RWPE2 (cell line): ENCODE results near the gene VTI1A.
"Not testable (repeated sequence)": the region's sequence is repeated elsewhere in the genome, so short reads cannot be mapped to it uniquely, and the experiment has no call there.

Source experiments
- ATAC-seq: fragments of 200-7000 bp; cut with Tn5 transposase; 3 replicates; pipeline ENCODE4 v1.9.1; 2021; ENCODE audit warnings: low read depth
- DNase-seq: peaks from one replicate; pipeline ENCODE4 v3.0.0-alpha.2; 2020; ENCODE audit warnings: low spot score
- H3K27ac ChIP-seq: fragments of 450-650 bp; 2 replicates; pipeline ENCODE4 v1.5.1; 2017; ENCODE audit warnings: mild to moderate bottlenecking; ENCODE audit not compliant: poor library complexity, severe bottlenecking
- H3K27me3 ChIP-seq: fragments of 250-450 bp; sonication (Bioruptor Pico); 2 replicates; pipeline ENCODE4 v1.5.1; 2021; ENCODE audit warnings: mild to moderate bottlenecking, moderate library complexity; ENCODE audit not compliant: insufficient read depth, poor library complexity, severe bottlenecking
- H3K36me3 ChIP-seq: fragments of 250-450 bp; sonication (Bioruptor Pico); 2 replicates; pipeline ENCODE4 v1.5.1; 2020; ENCODE audit warnings: low read depth, mild to moderate bottlenecking, moderate library complexity
- H3K4me1 ChIP-seq: fragments of 250-450 bp; sonication (Bioruptor Pico); 2 replicates; pipeline ENCODE4 v1.5.1; 2021; ENCODE audit warnings: mild to moderate bottlenecking, moderate library complexity; ENCODE audit not compliant: insufficient read depth, poor library complexity, severe bottlenecking
- H3K4me3 ChIP-seq: fragments of 250-450 bp; sonication (Bioruptor Pico); 2 replicates; pipeline ENCODE4 v1.5.1; 2021; ENCODE audit warnings: mild to moderate bottlenecking, moderate library complexity; ENCODE audit not compliant: severe bottlenecking
- H3K9me3 ChIP-seq: fragments of 250-450 bp; sonication (Bioruptor Pico); 2 replicates; pipeline ENCODE4 v1.5.1; 2021; ENCODE audit warnings: mild to moderate bottlenecking, moderate library complexity; ENCODE audit not compliant: severe bottlenecking
- TF ChIP-seq, protein P1 (sequence below): fragments of 450-650 bp; IDR thresholded peaks from one replicate; pipeline ENCODE4 v1.5.1; 2017; ENCODE audit warnings: mild to moderate bottlenecking, moderate library complexity; ENCODE audit not compliant: poor library complexity, severe bottlenecking

The VTI1A gene

DNA sequence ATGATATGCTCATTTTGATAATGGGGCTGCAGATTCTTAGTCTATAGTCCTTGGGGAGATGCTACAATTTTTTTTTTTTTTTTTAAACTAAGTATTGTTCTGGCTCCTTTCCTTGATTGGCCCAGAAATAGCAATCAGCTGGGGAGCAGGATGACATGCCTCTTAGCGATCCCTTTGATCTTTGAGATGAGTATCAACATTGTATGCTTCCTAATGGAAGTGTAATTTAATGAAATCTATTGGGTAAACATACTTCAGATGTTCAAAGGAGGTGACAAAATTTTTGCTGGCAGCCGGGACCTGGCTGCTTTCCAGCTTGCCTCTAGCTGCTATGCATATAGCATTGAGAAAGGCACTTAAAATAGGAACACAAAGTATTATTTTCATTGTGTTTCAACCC lies 43.5 kb downstream of the VTI1A start:
- H3K4me1 ChIP-seq, result no peaks in the 10 kb centered on the region
- ATAC-seq (no peak), DNase-seq (no peak)
- TF ChIP-seq, protein P1, sequence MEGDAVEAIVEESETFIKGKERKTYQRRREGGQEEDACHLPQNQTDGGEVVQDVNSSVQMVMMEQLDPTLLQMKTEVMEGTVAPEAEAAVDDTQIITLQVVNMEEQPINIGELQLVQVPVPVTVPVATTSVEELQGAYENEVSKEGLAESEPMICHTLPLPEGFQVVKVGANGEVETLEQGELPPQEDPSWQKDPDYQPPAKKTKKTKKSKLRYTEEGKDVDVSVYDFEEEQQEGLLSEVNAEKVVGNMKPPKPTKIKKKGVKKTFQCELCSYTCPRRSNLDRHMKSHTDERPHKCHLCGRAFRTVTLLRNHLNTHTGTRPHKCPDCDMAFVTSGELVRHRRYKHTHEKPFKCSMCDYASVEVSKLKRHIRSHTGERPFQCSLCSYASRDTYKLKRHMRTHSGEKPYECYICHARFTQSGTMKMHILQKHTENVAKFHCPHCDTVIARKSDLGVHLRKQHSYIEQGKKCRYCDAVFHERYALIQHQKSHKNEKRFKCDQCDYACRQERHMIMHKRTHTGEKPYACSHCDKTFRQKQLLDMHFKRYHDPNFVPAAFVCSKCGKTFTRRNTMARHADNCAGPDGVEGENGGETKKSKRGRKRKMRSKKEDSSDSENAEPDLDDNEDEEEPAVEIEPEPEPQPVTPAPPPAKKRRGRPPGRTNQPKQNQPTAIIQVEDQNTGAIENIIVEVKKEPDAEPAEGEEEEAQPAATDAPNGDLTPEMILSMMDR, result no peak
- no peak overlapping the region for H3K4me3 ChIP-seq
- H3K27ac ChIP-seq, result no peak overlapping the region
- H3K9me3 ChIP-seq, result no peaks in the 10 kb centered on the region
- no peaks in the 10 kb centered on the region for H3K36me3 ChIP-seq
- no peaks in the 10 kb centered on the region for H3K27me3 ChIP-seq

DNA sequence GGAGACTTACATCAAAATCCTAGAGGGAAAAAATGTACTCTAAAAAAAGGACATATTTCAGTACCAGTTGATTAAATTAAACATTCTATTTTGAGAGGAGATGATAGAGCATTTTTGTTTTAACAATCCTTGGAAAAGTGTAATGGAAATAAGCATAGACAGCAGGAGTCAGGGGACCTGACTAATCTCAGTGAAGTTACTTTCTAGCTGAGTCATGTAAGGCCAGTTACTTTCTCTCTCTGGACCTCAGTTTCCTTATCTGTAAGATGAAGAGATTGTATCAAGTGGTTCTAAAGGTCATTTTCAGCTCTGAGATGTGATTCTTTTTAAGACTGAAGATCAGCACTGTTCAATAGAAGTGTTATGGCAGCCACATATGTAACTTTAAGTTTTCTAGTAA lies 44.1 kb downstream of the VTI1A start:
- TF ChIP-seq, protein P1, result no peak
- H3K4me1 ChIP-seq, result no peaks in the 10 kb centered on the region
- H3K27me3 ChIP-seq, result no peaks in the 10 kb centered on the region
- no peak for ATAC-seq
- no peak overlapping the region for H3K4me3 ChIP-seq
- no peaks in the 10 kb centered on the region for H3K9me3 ChIP-seq
- DNase-seq, result no peak
- H3K27ac ChIP-seq, result no peak overlapping the region
- no peaks in the 10 kb centered on the region for H3K36me3 ChIP-seq

DNA sequence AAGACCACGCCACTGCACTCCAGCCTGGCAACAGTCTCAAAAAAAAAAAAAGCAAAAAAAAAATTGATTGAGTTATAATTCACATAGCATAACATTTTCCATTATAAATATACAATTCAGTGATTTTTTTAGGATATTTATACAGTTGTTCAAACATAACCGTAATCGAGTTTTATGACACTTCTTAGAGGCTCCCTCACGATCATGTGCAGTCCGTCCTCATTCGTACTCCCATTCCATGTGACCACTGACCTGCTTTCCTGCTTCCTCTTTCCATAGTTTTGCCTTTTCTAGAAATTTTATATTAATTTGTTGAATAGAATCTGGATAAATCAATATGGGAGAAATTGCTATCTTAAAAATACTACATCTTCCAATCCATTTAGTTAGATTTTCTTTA lies 45.7 kb downstream of the VTI1A start:
- no peaks in the 10 kb centered on the region for H3K9me3 ChIP-seq
- H3K4me1 ChIP-seq, result no peaks in the 10 kb centered on the region
- no peak overlapping the region for H3K27ac ChIP-seq
- no peaks in the 10 kb centered on the region for H3K36me3 ChIP-seq
- TF ChIP-seq, protein P1, result no peak
- no peaks in the 10 kb centered on the region for H3K27me3 ChIP-seq
- no peak for ATAC-seq
- H3K4me3 ChIP-seq, result no peak overlapping the region
- no peak for DNase-seq

DNA sequence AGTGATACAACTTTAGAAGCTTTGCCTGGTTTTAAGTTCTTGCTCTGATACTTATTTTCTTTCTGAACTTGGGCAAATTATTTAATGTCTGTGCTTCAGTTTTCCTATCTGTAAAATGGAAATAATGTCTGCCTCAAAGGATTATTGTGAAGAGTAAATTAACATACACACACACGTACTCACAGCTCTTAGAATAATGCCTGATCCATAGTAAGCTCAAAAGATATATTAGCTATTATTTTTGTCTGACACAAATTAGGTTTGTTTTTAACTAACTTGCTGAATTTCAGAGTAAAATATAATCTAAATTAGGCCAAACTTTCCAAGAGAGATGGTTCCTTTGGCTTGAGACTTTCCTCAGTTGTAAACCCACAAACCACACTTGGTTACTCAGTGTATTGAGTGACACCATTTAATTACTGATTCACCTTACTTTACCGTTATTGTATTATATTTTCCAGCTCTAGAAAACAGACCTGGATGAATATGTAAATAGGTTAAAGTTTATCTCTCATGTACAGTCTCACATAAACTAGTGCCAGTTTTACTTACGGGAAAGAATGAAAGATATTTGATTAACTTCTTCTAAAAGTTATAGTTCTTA lies 50.4 kb downstream of the VTI1A start:
- H3K36me3 ChIP-seq, result no peaks in the 10 kb centered on the region
- no peak overlapping the region for H3K4me3 ChIP-seq
- H3K27ac ChIP-seq, result no peak overlapping the region
- ATAC-seq, result no peak
- H3K9me3 ChIP-seq, result no peaks in the 10 kb centered on the region
- no peak for DNase-seq
- TF ChIP-seq, protein P1, result no peak
- H3K4me1 ChIP-seq, result no peaks in the 10 kb centered on the region
- no peaks in the 10 kb centered on the region for H3K27me3 ChIP-seq

DNA sequence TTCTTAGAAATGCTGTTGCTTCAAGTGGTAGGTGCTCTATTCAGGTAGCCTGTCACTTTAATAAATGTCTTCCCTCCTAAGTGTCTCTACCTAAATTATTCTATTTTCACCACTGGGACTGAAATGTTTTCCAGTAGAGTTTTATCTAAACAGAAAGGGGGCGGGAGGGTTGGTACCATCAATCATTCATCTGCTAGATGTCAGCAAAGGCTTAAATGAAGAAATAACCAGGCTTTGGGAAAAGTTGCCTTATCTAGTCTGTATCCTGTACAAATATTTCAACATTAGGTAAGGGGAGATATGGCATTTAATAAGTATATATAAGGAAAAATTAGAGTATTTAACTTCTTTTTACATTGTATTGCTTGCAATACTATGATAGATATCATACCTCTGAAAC lies 51.8 kb downstream of the VTI1A start:
- no peak for DNase-seq
- Histone ChIP-seq H3K9me3 (no peaks in the 10 kb centered on the region), H3K4me3 (no peak overlapping the region), H3K4me1 (no peaks in the 10 kb centered on the region), H3K36me3 (no peaks in the 10 kb centered on the region), H3K27ac (no peak overlapping the region), H3K27me3 (no peaks in the 10 kb centered on the region)
- no peak for ATAC-seq
- TF ChIP-seq, protein P1, result no peak

DNA sequence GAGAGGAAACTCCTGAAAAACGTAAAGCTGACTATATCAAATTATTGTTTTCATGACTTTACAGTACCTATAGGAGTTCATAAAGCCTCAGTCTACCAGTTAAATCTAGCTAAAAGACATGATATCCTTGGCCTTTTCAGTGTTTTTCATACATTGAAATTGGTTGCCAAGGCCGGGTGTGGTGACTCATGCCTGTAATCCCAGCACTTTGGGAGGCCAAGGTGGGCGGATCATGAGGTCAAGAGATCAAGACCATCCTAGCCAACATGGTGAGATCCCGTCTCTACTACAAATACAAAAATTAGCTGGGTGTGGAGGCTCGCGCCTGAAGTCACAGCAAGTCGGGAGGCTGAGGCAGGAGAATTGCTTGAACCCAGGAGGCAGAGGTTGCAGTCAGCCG lies 53.0 kb downstream of the VTI1A start:
- H3K27me3 ChIP-seq, H3K4me1 ChIP-seq, DNase-seq, ATAC-seq, H3K36me3 ChIP-seq, H3K9me3 ChIP-seq, H3K27ac ChIP-seq, H3K4me3 ChIP-seq: not testable (repeated sequence)
